Transverse colon (tissue), 4 donors: Measurements from ENCODE around the gene CCDC33.

Source experiments
- CTCF ChIP-seq, 5 experiments: fragments of 200-600 bp in 3 of 5; fragments of 450-650 bp in 2 of 5; sonication (generic) in 3 of 5; IDR thresholded peaks; 1 replicate in 2 of 5; 2 replicates in 3 of 5; pipeline ENCODE4 v1.5.1; 2016 to 2017; ENCODE audit warnings: antibody characterized with exemption in 5 of 5, inconsistent platforms in 3 of 5, mild to moderate bottlenecking in 2 of 5, moderate library complexity in 1 of 5
- EP300 ChIP-seq: sonication (generic); formaldehyde crosslinking; IDR thresholded peaks from one replicate; pipeline ENCODE4 v1.6.1; 2017; ENCODE audit warnings: antibody characterized with exemption, low read depth
- POLR2A ChIP-seq: fragments of 450-650 bp; IDR thresholded peaks from one replicate; pipeline ENCODE4 v1.6.1; 2016; ENCODE audit warnings: antibody characterized with exemption, mild to moderate bottlenecking, moderate library complexity
- POLR2AphosphoS5 ChIP-seq, 3 donors: sonication (generic); formaldehyde crosslinking; IDR thresholded peaks; one replicate each; pipeline ENCODE4 v1.6.1; 2016; ENCODE audit warnings: antibody characterized with exemption in 3 of 3

GRCh38 chr15:74281147-74282133 is 45.3 kb downstream of the CCDC33 start:
- TF ChIP-seq POLR2A (no peak), EP300 (no peak), CTCF (IDR thresholded peaks at IDR 0.05) (no peak), POLR2AphosphoS5 (IDR thresholded peaks at IDR 0.05) (no peak)
